HepG2 (cell line): ENCODE measurements around the gene ANKRD36B. TPM values are rescaled to one million over a fixed set of nuclear protein-coding genes. Genes with fewer than 3 reads are reported as not detected.
A peak's percentile ranks its signal among the peaks of the same experiment; 100 is the strongest.
"Not testable (repeated sequence)": the region's sequence is repeated elsewhere in the genome, so short reads cannot be mapped to it uniquely, and the experiment has no call there.

ENCODE experiments used
- IKZF4 ChIP-seq: sonication (generic); formaldehyde crosslinking; IDR thresholded peaks from 2 replicates; pipeline ENCODE4 v1.5.1; 2020; ENCODE audit warnings: borderline replicate concordance, mild to moderate bottlenecking, low read depth, missing genetic modification reagents; ENCODE audit errors: not compliant biosample characterization
- IRX3 ChIP-seq: sonication (generic); formaldehyde crosslinking; IDR thresholded peaks from 2 replicates; pipeline ENCODE4 v1.8.1; 2023; ENCODE audit warnings: mild to moderate bottlenecking, low read depth, missing genetic modification reagents, borderline replicate concordance
- KDM2A ChIP-seq: sonication (generic); formaldehyde crosslinking; IDR thresholded peaks from 2 replicates; pipeline ENCODE4 v1.4.0; 2020; ENCODE audit warnings: low read depth, missing genetic modification reagents, borderline replicate concordance
- LCORL ChIP-seq, 2 experiments: fragments of 450-650 bp in 1 of 2; sonication (generic) in 1 of 2; formaldehyde crosslinking in 1 of 2; IDR thresholded peaks; 2 replicates each; pipeline versions ENCODE4 v1.5.0 to v1.6.1; 2017 to 2020; ENCODE audit warnings: antibody characterized with exemption in 1 of 2, missing genetic modification reagents in 1 of 2
- PHF8 ChIP-seq: sonication (generic); formaldehyde crosslinking; IDR thresholded peaks from 2 replicates; pipeline ENCODE4 v1.5.0; 2020; ENCODE audit warnings: missing genetic modification reagents
- SAFB2 ChIP-seq: sonication (generic); formaldehyde crosslinking; IDR thresholded peaks from 2 replicates; pipeline ENCODE4 v1.5.1; 2020; ENCODE audit warnings: missing genetic modification reagents, low read depth, mild to moderate bottlenecking, borderline replicate concordance
- SALL1 ChIP-seq: sonication (generic); formaldehyde crosslinking; IDR thresholded peaks from 2 replicates; pipeline ENCODE4 v1.8.0; 2022; ENCODE audit warnings: mild to moderate bottlenecking, missing genetic modification reagents
- SAP130 ChIP-seq: IDR thresholded peaks from 2 replicates; pipeline ENCODE4 v1.6.1; 2016; ENCODE audit warnings: low read depth
- ZMAT3 ChIP-seq: sonication (generic); formaldehyde crosslinking; conservative IDR thresholded peaks from 2 replicates; pipeline ENCODE4 v1.7.0; 2021; ENCODE audit warnings: missing genetic modification reagents
- ZNF232 ChIP-seq: sonication (generic); formaldehyde crosslinking; IDR thresholded peaks from 2 replicates; pipeline ENCODE4 v1.4.0; 2020; ENCODE audit warnings: missing genetic modification reagents, borderline replicate concordance
- ZNF556 ChIP-seq: sonication (generic); formaldehyde crosslinking; IDR thresholded peaks from 2 replicates; pipeline ENCODE4 v1.4.0; 2020; ENCODE audit warnings: mild to moderate bottlenecking, missing genetic modification reagents, borderline replicate concordance
- ZNF614 ChIP-seq: IDR thresholded peaks from 2 replicates; pipeline ENCODE4 v1.6.1; 2018; ENCODE audit warnings: missing biosample characterization, missing genetic modification reagents, inconsistent platforms, borderline replicate concordance
- ZNF724P ChIP-seq: sonication (generic); formaldehyde crosslinking; IDR thresholded peaks from 2 replicates; pipeline ENCODE4 v1.8.0; 2022; ENCODE audit warnings: missing genetic modification reagents, borderline replicate concordance
- ZNF790 ChIP-seq: sonication (generic); formaldehyde crosslinking; IDR thresholded peaks from 2 replicates; pipeline ENCODE4 v1.8.0; 2022; ENCODE audit warnings: missing genetic modification reagents, mild to moderate bottlenecking, borderline replicate concordance
- polyA plus RNA-seq, 8 experiments: library from polyadenylated mRNA; depleted of rRNA in 3 of 8; stranded (reverse) in 7 of 8; unstranded in 1 of 8; fragments of >200 nt; fragmentation: Illumina TruSeq in 4 of 8; extraction: Trizol in 4 of 8; gene quantifications; 2 replicates each; pipeline versions ENCODE4 v1.2.1 to v1.2.3, GENCODE V29; 2011 to 2016; ENCODE audit warnings: low read depth in 4 of 8, missing spikeins in 1 of 8, mixed read lengths in 1 of 8; ENCODE audit not compliant: insufficient read depth in 1 of 8
- total RNA-seq, 5 experiments: library from RNA; depleted of rRNA; stranded (reverse); fragments of >200 nt; fragmentation: Illumina TruSeq; extraction: Trizol; gene quantifications; 2 replicates each; pipeline ENCODE4 v1.2.3, GENCODE V29; 2016; ENCODE audit warnings: low read depth in 1 of 5
- TF ChIP-seq, protein P1 (sequence below): sonication (generic); formaldehyde crosslinking; IDR thresholded peaks from 2 replicates; pipeline ENCODE4 v1.5.1; 2020; ENCODE audit warnings: mild to moderate bottlenecking, missing genetic modification reagents, moderate library complexity
- TF ChIP-seq, protein P2 (sequence below): sonication (generic); formaldehyde crosslinking; IDR thresholded peaks from 2 replicates; pipeline ENCODE4 v1.5.1; 2020; ENCODE audit warnings: mild to moderate bottlenecking, moderate library complexity, missing genetic modification reagents
- TF ChIP-seq, protein P3 (sequence below): sonication (generic); formaldehyde crosslinking; IDR thresholded peaks from 2 replicates; pipeline ENCODE4 v1.5.0; 2020; ENCODE audit warnings: missing genetic modification reagents
- TF ChIP-seq, protein P4 (sequence below): sonication (generic); formaldehyde crosslinking; conservative IDR thresholded peaks from 2 replicates; pipeline ENCODE4 v1.8.0; 2022; ENCODE audit warnings: mild to moderate bottlenecking, moderate library complexity, missing genetic modification reagents

The ANKRD36B gene
- total and polyA plus RNA-seq, 2 of the 13 experiments (the other 11 are each of a cell fraction or from before 2014, with no cell fraction given), result 7.3 to 34.8 TPM

GRCh38 chr2:97589598-97590510 is at the start of gene ANKRD36B (continued):
- TF ChIP-seq, protein P1, sequence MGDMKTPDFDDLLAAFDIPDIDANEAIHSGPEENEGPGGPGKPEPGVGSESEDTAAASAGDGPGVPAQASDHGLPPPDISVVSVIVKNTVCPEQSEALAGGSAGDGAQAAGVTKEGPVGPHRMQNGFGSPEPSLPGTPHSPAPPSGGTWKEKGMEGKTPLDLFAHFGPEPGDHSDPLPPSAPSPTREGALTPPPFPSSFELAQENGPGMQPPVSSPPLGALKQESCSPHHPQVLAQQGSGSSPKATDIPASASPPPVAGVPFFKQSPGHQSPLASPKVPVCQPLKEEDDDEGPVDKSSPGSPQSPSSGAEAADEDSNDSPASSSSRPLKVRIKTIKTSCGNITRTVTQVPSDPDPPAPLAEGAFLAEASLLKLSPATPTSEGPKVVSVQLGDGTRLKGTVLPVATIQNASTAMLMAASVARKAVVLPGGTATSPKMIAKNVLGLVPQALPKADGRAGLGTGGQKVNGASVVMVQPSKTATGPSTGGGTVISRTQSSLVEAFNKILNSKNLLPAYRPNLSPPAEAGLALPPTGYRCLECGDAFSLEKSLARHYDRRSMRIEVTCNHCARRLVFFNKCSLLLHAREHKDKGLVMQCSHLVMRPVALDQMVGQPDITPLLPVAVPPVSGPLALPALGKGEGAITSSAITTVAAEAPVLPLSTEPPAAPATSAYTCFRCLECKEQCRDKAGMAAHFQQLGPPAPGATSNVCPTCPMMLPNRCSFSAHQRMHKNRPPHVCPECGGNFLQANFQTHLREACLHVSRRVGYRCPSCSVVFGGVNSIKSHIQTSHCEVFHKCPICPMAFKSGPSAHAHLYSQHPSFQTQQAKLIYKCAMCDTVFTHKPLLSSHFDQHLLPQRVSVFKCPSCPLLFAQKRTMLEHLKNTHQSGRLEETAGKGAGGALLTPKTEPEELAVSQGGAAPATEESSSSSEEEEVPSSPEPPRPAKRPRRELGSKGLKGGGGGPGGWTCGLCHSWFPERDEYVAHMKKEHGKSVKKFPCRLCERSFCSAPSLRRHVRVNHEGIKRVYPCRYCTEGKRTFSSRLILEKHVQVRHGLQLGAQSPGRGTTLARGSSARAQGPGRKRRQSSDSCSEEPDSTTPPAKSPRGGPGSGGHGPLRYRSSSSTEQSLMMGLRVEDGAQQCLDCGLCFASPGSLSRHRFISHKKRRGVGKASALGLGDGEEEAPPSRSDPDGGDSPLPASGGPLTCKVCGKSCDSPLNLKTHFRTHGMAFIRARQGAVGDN (CRISPR knock-in tag), result peak; percentile 97
- 0 out of 2 replicates have a peak, but pooled peaks have one; percentile 3 for TF ChIP-seq SAFB2
- 0 out of 2 replicates have a peak, but pooled peaks have one; percentile 52 for TF ChIP-seq ZMAT3 (CRISPR knock-in tag)
- TF ChIP-seq, protein P2, sequence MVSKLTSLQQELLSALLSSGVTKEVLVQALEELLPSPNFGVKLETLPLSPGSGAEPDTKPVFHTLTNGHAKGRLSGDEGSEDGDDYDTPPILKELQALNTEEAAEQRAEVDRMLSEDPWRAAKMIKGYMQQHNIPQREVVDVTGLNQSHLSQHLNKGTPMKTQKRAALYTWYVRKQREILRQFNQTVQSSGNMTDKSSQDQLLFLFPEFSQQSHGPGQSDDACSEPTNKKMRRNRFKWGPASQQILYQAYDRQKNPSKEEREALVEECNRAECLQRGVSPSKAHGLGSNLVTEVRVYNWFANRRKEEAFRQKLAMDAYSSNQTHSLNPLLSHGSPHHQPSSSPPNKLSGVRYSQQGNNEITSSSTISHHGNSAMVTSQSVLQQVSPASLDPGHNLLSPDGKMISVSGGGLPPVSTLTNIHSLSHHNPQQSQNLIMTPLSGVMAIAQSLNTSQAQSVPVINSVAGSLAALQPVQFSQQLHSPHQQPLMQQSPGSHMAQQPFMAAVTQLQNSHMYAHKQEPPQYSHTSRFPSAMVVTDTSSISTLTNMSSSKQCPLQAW, result peak; percentile 71; the same call in 1 of the 2 replicates
- peak; percentile 83; the same call in 1 of the 2 replicates for TF ChIP-seq IRX3 (CRISPR knock-in tag)
- not testable (repeated sequence) for TF ChIP-seq LCORL (IDR thresholded peaks at IDR 0.05)
- peak; percentile 13; the same call in 1 of the 2 replicates for TF ChIP-seq LCORL (CRISPR knock-in tag; IDR thresholded peaks at IDR 0.05)
- TF ChIP-seq, protein P3, sequence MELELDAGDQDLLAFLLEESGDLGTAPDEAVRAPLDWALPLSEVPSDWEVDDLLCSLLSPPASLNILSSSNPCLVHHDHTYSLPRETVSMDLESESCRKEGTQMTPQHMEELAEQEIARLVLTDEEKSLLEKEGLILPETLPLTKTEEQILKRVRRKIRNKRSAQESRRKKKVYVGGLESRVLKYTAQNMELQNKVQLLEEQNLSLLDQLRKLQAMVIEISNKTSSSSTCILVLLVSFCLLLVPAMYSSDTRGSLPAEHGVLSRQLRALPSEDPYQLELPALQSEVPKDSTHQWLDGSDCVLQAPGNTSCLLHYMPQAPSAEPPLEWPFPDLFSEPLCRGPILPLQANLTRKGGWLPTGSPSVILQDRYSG (CRISPR knock-in tag), result peak; percentile 35
- peak; percentile 50 for TF ChIP-seq IKZF4
- TF ChIP-seq KDM2A (CRISPR knock-in tag), result 0 out of 2 replicates have a peak, but pooled peaks have one; percentile 29
- 0 out of 2 replicates have a peak, but pooled peaks have one; percentile 54 for TF ChIP-seq ZNF232
- peak; percentile 77; the same call in 1 of the 2 replicates for TF ChIP-seq ZNF614 (CRISPR knock-in tag)
- TF ChIP-seq SAP130 (CRISPR knock-in tag), result peak; percentile 59
- peak; percentile 28; the same call in 1 of the 2 replicates for TF ChIP-seq ZNF556
- peak; percentile 65 for TF ChIP-seq SALL1 (CRISPR knock-in tag)
- TF ChIP-seq ZNF790 (CRISPR knock-in tag), result 0 out of 2 replicates have a peak, but pooled peaks have one; percentile 41
- peak; percentile 78 for TF ChIP-seq PHF8 (CRISPR knock-in tag)
- TF ChIP-seq ZNF724P, result peak; percentile 36; the same call in 1 of the 2 replicates
- TF ChIP-seq, protein P4, sequence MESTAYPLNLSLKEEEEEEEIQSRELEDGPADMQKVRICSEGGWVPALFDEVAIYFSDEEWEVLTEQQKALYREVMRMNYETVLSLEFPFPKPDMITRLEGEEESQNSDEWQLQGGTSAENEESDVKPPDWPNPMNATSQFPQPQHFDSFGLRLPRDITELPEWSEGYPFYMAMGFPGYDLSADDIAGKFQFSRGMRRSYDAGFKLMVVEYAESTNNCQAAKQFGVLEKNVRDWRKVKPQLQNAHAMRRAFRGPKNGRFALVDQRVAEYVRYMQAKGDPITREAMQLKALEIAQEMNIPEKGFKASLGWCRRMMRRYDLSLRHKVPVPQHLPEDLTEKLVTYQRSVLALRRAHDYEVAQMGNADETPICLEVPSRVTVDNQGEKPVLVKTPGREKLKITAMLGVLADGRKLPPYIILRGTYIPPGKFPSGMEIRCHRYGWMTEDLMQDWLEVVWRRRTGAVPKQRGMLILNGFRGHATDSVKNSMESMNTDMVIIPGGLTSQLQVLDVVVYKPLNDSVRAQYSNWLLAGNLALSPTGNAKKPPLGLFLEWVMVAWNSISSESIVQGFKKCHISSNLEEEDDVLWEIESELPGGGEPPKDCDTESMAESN (CRISPR knock-in tag), result peak; percentile 56; the same call in 1 of the 2 replicates
